UCSD-AML1 (cell line): ENCODE data around the gene B4GALNT2.

ENCODE experiments used
- DNase-seq: peaks from one replicate; lab custom pipeline; 2025; ENCODE audit not compliant: unreplicated experiment; lab: John Stamatoyannopoulos, UW

Gene B4GALNT2

DNA sequence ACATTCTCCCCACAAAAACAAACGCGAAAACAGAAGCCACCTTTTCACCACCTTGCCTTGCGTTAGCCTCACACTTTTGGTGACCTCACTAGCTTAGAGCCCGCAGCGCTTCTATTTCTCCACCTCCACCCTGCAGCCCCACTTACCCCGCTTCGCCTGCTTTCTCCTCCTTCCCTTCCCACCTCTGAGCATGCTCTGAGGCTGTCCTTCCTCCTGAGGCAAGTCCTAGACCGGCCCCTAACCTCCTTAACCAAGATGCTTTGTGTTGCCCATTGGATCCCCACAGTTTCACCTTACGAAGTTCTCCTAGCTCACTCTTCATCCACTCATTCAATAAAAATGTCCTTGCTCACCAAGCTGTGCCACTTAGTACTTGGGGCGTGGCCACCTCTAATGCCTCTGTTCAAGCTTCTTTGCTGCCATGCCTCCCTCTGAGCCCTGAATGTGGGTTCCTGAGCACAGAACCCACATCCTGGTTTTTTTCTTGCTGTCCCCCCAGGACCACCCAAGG lies 76.5 kb downstream of the B4GALNT2 start:
- no peak for DNase-seq

DNA sequence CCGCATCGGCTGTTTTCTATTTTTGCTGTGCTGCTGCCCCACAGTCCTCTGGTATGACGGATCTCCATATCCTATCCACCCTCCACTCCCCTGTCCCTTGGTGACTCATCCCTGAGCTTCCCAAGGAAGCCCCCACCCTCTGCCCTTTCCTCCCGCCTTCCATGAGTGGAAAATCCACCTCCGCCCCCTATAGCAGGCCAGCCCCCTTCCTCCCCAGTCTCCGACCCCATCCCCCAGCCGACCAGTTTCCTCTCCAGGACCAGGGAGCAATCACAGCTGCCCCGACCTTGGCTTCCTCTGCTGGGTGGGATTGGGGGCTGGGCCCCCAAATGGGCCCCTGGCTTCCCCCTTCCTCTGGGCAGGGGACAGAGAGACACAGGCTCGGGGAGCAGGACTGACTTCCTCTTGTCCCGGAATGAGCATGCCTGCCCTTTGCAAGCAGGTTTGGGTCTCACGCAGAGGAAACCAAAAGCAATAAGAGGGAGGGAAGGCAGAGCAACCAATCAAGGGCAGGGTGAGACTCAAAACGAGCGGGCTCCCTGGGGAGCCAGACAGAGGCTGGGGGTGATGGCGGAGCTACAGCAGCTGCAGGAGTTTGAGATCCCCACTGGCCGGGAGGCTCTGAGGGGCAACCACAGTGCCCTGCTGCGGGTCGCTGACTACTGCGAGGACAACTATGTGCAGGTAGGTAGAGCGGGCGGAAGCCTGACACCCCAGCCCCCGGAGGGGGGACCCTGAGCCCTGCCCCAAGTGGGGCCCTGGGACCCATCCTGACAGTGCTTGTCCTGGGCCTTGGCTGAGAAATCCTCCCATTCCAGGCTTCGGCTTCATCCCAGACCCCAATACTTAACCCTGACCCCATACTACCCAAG lies 77.8 kb downstream of the B4GALNT2 start, which contains the start of the genes ABI3 and GNGT2:
TSS of gene ABI3 (plus strand) at position 550 of the 872 bp plus-strand sequence. CDS start at position 568, 18 bp downstream.
TSS of gene GNGT2 (minus strand) at position 417 of the 872 bp plus-strand sequence. CDS start 3,152 bp downstream, outside the sequence.
- DNase-seq: peak; percentile 65

DNA sequence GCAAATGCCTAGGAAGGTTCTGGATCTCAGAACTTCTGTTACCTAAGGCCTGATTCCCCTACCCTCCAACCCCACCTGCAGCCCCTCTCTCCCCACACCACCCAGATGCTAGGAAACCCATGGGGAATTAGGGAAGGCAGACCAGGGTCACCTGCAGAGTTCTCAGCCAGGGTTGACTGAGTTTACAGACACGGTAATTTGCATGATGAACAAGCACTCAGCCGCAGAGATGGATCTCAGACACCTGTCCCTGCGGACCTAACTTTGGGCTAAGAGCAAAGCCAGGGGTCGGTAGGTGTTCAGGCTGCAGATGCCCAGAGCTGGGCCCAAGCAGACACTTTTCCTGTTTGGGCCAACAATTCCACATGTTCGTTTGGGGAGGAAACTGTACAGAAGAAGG lies 80.8 kb downstream of the B4GALNT2 start:
- no peak for DNase-seq

DNA sequence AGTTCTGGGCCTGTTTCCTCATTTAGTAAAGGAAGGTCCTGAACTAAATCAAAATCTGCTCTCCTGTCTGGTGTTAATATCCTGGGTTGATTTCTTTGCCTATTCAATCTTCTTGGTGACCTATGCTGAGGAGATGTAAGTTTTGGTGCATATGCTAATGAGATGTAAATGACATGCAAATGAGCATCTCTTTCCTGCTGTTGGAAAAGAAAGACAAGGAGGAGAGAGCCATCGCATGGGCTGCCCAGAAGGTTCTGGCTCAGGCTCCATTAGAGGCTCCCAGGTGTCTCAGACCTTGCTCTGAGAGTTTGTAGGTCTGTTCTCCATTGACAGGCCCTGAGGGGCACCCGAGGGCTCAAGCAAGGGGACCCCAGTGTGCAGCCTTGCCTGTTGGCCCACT lies 81.3 kb downstream of the B4GALNT2 start:
- no peak for DNase-seq

DNA sequence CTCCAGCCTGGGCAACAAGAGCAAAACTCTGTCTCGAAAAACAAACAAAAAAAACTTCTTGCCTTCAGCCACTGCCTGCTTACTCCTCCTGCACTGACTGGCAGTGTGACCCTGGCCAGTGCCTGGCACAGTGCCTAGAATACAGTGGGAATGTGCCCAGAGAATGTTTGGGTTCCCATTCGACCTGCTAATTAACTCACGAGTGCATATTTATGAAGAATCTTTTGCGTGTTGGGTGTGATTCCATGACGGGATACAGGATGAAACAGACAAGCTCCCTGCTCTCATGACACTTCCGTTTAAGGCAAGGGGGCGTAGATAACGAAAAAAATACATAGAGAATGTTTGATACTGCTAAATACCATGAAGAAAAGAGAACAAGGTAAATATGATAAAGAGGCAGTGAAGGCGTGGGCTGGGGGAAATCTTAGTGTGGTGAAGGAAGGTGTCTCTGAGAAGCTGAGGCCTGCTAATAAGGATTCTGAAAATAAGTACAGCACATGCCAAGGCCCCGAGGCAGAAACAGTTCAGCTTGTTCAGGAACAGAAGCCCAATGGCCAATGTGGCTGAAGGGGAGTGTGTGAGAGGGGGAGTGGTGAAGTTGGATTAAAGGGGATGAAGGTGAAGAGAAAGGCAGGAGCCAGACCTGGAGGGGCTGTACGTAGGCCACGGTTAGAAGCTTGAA lies 82.2 kb downstream of the B4GALNT2 start:
- DNase-seq: no peak

DNA sequence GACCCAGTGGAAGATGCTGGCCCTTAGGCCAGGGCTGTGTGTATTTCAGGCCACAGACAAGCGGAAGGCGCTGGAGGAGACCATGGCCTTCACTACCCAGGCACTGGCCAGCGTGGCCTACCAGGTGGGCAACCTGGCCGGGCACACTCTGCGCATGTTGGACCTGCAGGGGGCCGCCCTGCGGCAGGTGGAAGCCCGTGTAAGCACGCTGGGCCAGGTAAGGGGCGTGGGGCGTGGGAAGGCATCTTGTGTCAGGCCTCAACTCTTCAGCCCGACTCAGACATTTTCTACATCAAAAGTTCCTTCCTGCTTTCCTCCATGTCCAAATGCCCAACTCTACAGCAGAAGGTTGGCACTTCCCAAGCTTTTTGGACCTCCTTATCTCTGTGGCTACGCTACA lies 83.9 kb downstream of the B4GALNT2 start:
- no peak for DNase-seq

DNA sequence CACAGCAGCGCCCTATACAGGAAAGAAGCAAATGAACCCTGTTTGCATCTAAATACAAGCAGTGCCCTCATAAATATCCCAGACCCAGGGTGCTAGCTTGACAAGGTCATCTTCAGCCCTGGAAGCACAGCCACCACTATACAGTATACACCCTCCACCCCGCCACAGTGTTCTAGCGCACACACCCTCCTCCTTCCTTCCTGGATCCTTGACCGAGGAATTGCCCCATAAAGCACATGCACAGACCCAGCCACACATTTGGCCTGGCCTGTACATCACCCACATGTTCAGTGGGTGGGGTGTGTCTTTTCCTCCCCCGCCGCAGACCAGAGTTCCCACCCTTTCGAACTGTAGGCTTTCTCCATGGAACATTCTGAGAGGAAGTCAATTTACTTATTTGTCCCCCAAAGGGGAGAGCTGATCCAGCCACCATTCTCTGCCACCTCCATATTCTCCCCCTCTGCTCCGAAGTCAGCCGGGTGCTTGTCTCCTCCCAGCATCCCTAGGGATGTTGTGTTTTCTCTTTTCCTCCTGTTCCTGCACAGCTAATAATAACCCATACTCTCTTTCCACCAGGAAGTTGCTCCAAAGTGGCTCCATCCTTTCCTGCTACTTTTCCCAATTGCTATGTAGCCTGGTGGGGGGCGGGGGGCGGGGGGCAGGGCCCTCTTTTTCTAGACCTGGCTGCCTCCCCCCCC lies 84.5 kb downstream of the B4GALNT2 start:
- DNase-seq: peak; percentile 64

DNA sequence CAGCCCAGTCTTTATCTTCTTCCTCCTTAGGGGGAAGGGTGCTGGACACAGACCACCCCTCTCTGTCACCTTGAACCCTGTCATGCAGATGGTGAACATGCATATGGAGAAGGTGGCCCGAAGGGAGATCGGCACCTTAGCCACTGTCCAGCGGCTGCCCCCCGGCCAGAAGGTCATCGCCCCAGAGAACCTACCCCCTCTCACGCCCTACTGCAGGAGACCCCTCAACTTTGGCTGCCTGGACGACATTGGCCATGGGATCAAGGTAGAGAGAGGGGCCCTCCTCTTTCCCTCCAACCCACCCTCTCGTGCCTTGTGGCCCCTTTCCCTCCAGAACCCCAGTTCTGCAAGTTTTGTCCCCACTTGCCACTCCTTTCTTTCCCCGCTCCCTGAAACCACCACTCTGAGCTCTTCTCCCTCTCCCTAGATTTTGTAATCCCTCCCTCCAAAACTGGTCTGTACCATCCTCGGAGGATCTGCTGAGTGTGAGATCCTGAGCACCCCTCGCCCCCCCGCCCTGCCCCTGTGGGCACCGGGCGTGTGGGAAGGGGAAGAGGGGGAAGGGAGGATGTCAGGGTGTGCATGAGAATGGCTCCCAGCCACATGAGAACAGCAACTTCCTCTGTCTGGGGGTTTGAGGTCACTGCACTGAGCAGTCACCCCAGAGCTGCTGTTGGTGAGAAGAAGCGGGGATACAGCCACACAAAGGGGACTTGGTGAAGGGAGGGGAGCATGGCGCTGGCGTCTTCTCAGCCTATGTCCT lies 85.3 kb downstream of the B4GALNT2 start:
- DNase-seq: peak; percentile 79

DNA sequence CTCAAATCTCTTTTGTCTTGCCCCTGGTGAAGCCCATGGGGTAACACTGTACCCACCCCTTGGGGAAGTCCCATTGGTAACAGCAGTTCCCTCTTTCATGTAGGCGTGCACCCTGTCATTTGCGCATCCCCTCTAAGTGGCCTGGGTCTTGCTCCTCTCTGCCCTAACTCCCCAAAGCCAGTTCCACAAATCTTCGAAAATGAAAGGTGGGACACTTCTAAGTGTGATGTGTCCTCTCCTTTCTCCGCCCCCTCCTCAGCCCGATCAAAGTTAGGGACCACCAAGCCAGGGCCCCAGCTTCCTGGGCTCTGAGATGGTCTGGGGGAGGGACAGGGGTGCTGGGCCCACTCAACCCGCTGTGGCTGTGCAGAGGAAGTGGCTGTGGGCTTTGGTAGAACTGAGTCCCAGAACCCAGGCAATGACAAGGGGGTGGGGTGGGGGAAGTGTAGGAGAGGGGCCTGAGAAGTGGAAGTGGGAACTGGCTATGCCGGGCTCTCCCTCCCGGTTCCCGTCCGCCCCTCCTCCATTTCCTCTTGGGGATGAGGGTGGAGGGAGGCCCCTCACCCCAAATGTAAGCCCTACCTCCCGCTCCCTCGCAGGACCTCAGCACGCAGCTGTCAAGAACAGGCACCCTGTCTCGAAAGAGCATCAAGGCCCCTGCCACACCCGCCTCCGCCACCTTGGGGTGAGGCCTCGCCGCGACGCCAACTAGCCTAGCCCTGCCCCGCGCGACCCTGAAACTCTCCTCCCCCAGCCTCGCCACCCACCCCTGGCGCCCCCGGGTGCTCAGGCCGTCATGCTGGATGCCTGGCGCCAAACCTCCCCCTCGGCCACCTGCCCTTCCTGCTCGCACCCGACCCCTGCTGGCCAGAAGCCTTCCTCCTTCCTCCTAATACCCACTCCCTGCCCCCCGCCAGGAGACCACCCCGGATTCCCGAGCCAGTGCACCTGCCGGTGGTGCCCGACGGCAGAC lies 86.7 kb downstream of the B4GALNT2 start:
- DNase-seq: peak; percentile 76

DNA sequence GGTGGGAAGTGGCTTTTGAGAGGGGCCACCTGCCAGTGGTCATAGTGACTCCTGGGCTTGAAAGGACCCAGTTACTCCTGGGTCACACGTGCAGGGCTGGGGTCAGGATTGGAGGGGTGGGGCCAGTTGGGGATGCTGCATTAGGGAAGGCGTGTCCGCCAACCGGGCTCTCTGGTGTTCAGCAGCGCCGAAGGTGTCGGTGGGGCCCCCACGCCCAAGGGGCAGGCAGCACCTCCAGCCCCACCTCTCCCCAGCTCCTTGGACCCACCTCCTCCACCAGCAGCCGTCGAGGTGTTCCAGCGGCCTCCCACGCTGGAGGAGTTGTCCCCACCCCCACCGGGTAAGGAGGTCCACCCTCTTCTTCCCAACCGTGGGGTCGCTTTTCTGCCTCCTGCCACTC lies 87.4 kb downstream of the B4GALNT2 start:
- no peak for DNase-seq

DNA sequence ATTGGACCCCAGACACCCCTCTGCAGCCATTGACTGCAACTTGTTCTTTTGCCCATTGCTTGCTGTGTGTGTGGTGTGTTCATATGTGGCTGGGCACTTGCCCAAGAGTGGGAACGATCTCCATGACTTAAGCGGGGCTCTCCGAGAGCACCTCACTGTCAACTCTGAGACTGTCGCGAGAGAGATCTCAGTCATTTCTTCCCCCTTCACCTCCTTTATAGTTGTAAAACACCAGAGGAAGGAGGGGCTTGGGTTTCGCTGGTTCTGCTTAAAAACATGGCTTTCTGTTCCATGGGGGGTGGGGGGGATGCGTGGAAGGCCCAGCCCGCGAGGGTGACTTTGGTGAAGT lies 90.6 kb downstream of the B4GALNT2 start:
- DNase-seq: no peak

DNA sequence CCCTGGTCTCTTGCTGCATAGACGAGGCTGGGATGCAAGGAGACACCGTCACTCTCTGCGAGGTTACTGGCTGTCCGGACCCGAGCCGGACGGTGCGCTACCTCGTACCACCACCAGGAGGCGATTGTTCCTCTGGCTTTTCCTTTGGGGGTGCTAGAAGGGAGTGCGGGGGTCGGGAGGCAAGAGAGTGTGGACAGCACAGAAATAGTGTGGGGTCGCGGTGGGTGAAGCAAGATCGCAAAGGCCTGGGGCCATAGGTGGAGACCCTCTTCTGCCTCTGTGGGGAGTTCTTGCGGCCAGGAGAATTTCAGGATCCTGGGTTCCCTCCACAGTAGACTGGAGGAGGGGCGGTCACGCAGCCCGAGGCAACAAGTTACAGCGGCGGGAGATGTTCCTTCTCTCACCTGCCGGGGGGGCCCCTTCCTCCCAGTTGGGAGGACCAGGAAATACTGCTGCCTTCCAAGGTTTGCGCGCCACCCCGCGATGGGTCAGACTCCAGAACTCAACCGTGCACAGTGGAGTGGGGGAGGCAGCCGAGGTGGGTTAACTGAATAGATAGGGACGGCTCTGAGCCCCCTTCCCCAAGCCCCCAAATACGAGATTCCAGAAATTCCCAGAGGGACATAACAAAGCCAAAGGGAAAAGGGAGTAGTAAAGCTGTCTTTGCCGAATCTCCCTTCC lies 91.1 kb downstream of the B4GALNT2 start:
- DNase-seq: peak; percentile 27

DNA sequence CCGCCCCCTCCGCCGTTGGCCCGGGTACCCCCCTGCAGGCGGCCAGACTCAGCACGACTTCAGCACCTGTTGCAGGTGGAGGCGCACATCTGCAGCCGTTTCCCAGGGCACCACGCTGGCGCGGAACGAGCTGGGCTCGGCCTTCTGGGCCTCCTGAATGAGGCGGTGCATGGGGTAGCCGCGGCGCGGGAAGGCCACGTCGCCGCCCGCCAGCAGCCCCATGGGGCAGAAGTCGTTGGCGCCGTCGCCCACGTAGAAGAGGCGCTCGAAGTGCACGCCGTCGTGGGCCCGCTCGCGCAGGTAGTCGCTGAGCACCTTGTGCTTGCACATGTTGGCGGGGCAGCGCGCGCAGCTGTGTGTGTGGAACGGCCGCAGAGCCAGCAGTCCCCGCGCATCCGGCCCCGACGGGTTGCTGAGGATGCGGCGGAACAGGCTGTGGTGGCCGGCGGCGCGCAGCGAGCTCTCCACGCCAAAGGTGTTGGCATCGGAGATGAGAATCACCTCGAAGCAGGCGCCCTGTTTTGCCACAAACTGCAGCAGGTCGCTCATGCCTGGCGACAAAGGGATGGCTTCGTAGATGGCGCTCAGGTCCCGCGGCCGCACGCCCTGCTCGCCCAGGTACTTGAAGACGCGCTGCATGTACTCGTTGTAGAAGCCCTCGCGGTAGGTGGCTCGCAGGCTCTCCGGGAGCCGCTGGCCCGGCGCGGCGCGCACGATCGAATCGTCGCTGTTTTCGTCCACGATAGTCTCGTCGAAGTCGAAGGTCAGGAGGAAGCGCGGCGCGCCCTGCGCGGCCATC lies 91.8 kb downstream of the B4GALNT2 start:
- no peak for DNase-seq

DNA sequence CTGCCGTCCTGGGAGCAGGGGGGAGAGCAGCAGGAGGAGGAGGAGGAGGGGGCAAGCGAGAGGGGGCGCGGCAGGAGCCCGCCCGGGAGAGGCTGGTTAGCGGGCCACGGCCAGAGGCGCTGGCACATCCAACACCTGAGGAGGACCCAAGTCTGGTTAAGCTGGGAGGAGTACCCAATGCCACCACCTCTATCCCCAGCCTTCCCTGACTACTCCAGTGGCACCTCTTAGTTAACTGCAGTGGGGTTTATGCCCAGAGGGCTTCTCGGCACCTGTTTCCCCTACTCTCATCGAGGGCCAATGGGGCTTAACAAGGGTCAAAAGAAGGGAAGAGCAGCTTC lies 92.4 kb downstream of the B4GALNT2 start:
- DNase-seq: no peak

DNA sequence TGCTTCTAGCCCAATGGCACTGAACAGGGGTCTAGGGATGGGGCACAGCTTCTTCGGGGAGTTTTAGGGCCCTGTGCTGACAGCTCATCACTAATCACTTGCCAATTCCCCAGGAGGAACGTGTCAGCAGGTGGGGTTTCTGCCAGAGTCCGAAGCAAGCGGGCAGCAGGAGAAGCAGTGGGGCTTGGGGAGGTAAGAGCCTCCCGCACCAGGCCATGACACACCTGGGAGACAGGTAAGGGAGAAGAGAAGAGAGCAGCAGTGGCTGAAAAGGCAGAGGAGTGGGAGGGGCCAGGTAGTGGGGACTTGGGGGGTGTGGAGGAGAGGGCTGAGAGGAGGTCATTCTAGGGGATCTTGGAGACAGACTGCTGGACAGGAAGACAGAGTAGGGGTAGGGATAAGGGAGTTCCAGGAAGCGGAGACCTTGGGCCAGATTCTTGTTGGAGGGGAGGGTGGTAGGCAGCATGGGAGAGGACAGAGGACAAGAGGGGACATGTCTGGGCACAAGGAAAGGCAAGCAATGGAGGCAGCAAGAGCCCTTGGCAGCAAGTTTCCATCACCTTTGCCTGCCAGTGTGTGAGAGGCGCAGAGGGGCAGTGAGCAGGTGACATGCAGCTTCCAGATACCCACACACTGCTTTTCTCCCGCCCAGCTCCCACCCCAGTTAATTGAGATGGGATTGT lies 93.1 kb downstream of the B4GALNT2 start:
- DNase-seq: no peak
